ENCODE data around the gene PDGFA.

The PDGFA gene

DNA sequence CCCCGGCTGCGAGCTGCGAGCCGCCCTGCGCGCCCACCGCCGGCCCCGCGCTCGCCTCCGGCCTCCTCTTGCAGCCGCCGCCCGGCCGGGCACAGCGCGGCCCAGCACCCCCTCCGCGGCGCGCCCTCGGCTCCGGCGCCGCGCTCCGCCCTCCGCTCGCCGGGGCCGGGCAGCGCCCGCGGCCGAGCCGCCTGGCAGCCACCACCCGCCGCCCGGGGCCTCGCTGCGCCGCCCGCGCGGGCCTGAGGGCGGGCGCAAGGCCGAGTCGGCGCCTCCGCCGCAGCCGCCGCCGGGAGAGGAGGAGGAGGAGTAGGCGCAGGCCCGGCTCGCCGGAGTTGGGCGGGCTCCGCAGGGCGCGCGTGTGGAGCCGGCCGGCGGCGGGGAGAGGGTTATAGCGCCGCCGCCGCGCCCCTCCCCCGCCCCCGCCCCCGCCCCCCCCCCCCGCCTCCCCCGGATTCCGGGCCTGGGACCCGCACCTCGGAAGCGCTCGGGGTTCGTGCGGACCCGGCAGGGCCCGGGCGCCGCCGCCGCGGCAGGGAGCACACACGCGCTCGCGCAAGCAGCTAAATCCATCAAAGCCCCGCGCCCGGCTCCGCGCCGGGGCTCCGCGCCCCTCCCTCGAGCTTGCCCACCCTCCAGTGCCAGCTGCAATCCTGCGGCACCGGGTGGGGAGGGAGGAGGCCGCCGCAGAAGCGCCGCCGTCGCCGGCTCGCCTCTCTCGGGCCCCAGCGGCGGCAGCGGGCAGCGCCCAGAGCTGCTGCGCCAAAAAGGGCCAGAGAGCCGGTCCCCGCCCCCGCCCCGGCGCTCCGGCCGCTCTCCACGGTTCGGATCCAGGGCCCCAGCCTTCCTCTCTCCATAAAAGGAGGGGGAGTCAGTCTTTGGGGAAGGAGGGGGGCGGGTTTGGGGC, at the start of gene PDGFA:
Gene PDGFA, minus strand, starts transcription at position 363 of the 907 bp plus-strand sequence. CDS start 845 bp downstream, outside the sequence.
- peak; percentile 32 to 42 for ATAC-seq

DNA sequence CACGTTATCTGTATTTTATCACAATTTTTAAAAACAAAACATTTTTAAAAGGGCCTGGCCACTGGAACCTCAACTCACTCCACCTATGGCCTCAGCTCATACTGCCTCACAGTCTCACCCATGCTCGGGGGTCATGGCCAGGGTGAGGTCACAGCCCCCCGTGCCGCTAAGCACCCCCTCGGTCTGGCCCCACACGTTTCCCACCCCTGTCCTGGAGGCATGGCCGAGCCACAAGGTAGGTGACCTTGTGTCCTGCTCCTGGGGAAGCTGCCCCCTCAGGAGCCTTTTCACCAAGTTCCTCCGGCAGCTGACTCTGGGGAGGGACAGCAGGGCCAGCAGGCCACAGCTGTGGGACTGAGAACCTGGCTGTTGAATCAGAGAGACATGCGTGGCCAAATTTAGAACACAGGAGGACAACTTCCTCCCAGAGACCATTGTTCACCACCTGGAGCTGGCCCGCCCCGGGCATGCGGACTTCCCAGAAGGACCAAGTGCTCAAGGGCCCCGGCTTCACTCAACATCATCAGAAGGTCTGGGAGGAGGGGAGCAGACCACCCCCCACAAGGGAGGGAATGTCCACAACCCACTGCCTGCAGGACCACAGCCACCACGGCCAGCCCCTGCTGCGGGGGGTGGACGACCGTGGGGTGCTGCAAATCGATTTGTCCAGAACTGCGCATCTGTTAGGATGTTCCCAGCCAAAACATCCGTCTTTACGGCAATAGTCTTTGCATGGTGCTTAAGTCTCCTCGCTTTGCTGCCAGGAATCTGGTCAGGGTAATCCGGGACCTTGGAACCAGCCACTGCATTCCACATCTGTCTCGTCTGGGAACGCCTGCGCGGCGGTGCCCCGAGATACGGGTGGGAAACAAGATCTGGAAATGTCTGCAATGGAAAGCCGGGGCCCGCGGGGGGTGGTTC, 48.6 kb upstream of the PDGFA start:
- ATAC-seq: no peak

DNA sequence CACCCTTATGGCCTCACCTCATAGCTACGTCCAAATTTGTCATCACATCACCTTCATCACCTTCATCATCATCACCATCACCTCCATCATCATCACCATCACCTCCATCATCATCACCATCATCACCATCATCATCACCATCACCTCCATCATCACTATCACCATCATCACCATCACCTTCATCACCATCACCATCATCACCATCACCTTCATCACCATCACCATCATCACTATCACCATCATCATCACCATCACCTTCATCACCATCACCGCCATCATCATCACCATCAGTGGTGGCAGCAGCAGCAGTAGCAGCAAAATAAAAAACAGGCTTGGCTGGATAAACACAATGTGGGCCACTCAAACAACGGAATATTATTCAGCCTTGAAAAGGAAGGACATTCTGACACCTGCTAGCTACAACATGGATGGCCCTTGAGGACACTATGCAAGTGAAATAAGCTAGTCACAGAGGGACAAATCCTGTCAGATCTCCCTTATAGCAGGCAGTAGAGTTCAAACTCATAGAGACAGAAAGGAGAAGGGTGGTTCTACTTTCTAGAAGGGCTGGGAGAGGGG, 47.7 kb upstream of the PDGFA start:
- ATAC-seq: no peak

DNA sequence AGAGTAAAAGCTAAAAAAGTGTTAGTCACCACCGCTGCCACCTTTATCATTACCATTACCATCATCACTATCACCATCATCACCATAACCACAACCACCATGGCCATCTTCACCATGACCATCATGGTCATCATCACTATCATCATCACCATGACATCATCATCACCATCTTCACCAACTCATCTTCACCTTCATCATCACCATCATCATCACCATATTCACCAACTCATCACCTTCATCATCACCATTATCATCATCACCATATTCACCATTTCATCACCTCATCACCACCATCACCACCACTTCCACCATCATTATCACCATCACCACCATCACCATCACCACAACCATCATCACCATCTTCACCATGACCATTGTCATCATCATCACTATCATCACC, 46.5 kb upstream of the PDGFA start:
- peak in 1 of 2 donors; percentile 45 for ATAC-seq

DNA sequence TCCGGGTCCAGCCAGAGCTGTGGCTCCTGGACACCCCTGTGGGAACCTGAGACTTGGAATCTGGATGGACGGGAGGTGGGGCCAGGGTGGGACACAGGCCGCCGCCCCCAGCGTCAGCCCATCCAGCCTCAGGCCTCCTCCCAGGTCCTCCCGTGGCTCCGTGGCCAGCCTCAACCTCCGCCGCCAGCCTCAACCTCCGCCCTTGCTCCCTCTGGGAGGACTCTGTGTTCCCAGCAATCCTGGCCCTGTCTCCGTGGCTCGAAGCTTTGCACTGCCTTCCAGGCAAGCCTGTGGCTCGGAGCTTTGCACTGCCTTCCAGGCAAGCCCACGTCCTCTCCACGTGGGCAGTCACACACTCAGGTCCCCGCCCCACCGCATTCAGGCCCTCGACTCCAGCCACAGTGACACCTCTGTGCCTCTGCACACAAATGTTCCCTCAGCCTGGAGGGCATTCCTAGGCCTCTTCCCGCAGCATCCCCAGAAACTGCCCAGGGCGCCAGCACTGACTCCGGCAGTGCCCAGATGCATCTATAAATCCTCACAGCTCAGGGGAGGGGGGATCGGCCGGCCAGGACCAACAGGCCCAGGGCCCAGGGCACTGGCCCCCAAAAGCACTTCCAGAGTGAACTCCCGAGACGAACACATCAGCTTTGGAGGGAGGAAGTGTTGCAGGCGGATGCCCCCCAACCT, 44.7 kb upstream of the PDGFA start:
- no peak for ATAC-seq

DNA sequence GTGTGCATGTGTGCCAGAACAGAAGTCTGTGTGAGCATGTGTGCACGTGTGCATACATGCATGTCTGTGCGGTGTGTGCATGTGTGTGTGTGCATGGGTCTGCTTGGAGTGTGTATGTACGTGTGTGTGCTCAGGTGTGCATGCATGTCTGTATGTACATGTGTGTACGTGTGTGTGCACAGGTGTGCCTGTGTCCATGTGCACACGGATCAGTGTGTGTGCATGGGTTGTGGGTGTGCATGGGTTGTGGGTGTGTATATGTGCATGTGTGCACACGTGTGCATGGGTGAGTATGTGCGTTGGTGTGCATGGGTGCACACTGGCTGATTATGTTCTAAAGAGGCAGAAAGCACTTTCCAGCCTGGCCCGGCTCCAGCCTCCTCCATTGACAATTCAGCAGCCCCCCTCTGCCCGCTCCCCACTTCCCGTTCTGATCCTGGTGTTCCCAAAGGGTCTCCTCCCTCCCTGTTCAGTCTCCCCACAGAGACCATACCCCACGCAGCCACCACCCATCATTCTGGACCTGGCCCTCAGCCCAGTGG, 44.1 kb upstream of the PDGFA start:
- no peak for ATAC-seq

DNA sequence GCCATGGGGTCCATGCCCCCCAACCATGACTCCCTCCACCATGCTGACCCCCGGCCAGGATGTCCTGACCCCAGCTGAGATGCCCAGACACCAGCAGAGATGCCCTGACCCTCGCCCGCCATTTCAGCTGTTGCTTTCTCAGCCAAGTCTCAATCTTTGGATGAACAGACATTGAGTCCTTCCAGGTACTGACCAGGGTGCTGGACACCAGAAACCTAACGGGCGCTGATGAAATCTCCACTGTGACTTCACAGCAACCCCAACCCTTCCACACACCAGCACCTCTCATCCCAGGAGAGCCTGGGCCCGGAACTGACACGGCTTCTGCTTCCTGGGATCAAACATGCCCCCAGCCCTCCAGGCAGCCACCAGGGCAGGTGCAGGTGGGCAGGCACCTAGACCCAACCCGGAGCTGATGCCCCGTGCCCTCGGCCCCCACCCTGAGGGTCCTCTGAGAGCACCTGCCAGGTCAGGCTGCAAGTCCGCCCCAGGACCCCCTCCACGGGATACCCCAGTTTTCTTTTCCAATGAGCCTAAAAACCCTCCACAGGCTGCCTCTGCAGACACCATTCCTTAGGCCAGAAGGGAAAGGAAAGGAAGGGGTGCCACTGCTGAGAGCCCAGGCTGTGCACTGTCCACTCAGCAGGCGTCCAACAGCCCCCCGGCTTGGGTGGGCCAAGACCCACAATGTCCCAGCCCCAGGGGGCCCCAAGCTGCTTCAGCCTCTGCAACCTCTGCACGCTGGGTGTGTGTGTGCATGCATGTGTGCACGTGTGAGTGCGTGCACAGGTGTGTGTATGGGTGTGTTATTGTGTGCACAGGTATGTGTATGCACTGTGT, 43.4 kb upstream of the PDGFA start:
- no peak for ATAC-seq

DNA sequence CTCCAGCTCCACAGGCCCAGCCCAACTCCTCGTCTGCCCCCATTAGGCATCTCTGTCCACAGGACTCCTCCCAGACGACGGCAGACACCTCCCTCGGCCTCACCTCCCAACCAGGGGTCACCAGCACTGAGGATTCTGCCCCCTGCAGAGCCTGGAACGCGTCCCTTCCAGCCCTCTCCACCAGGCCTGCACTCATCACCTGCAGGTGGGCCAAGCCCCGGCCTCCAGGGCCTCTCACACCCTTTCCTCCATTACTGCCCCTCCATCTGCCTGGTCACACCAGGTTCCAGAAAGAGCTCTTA, 42.7 kb upstream of the PDGFA start:
- no peak for ATAC-seq

DNA sequence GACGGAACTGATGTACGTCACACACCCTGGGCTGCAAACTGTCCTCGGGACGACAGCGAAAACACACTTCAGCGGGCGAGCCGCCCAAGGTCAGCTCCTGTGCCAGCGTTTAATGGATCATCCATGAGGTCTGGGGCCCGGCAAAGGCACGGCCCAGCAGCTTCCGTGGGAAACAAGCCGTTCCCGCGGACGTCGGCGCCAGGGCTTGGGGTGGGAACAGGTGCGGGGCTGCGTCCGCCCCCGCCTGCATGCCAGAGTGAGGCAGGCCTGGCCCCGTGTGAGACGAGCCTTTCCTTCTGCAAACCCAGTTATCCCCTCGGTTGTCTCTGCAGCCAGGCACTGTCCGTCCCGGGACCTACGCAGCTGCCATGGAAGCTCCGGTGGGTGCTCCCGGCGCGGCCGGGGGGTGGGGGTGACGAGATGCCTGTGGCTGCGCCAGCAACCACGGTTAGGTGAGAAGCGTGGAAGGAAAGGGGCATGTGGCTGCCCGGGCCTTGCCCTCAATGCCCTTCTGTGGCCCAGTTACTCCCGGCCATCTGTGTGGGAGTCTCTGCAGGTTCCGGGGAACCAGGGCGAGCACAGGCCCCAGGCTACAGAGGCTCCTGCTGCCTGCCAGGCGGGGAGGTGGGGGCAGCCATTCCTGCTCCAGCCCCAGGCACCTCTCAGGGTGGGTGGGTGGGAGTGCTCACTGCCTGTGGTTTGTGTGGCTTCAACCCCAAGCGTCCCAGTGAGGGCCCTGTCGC, 42.2 kb upstream of the PDGFA start:
- ATAC-seq: no peak

DNA sequence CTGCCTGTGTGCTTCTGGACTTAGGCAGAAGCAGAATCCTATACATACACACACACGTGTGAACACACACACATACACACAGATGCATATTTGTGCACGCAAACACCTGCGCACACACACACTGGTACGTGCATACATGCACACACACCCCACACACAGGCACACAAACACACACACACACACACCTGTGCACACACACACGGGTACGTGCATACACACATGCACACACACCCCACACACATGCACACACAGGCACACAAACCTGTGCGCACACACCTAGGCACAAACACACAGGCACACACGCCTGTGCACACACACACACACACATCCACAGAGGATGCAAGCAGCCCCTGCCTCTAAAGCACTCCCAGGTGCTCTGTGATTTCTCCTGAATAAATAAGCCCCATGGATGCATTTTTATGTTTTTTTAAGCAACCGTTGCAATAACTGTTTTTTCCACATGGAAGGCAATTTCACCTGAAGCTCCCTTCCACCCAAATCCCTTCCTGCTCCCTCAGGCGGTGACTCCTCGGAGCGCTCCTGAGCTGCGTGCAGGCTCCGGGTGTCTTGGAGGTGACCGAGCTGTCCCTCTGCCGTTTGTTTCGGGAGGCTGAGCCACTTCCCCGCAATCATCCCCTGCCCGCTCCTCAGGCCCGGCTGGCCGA, 41.5 kb upstream of the PDGFA start:
- no peak for ATAC-seq

DNA sequence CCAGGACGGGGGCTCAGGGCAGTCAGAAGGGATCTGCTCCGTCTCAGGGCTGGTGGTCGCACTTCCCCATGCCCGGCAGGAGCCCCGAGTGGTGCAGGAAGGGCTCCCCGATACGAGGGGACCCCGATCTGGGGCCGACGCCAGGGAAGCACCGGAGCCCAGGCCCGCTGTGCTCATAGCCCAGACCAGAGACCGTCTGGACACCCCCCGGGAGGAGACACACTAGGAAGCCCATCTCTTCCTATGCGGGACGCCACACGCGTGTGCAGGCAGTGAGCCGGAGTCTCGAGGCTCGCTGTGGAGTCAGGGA, 39.7 kb upstream of the PDGFA start:
- no peak for ATAC-seq

DNA sequence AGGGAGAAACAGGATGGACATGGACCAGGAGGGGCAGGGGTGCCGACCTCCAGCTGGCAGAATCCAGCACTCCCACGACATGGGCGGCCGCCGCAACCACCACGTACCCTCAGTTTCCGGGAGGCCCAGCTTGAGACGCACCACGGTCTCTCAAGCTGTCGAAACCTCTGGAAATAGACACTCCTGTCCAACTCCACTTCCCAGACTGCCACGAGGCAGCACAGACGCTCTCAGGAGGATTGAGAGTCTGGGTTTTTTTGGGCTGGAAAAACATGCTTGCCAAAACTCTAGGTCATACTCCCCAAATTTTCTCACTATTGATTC, 37.9 kb upstream of the PDGFA start:
- ATAC-seq: no peak

DNA sequence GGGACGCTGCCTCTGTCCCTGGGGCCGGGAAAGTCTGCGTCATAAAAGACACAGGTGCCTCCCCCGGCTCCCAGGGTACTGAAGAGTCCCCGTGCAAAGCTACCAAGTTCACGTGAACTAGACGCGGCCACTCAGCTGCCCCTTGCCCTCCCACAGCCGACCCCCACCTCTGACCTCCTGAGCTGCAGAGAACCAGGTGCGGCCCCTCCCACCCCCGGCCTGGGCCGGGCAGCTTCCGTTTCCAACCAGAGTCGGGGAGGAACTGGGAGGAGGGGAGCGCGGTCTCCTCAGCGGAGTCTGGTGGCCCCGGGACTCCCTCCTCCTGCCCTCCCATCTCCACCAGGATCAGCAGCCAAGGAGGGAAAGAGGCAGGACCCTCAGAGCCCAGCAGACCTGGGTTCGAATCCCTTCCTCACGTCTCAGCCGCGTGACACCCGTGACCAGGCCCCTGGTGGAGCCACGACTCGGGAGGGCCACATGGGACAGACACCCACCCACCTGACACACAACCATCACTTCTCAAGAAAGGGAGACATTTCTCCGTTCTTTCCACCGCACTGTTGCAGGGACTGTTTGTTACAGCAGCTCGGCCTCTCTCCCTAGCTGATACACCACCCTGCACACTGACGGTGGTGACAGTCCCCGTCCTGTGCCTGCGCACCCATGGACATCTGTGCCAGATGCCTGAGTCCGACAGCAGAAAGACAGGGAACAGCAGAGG, 37.4 kb upstream of the PDGFA start:
- no peak for ATAC-seq

DNA sequence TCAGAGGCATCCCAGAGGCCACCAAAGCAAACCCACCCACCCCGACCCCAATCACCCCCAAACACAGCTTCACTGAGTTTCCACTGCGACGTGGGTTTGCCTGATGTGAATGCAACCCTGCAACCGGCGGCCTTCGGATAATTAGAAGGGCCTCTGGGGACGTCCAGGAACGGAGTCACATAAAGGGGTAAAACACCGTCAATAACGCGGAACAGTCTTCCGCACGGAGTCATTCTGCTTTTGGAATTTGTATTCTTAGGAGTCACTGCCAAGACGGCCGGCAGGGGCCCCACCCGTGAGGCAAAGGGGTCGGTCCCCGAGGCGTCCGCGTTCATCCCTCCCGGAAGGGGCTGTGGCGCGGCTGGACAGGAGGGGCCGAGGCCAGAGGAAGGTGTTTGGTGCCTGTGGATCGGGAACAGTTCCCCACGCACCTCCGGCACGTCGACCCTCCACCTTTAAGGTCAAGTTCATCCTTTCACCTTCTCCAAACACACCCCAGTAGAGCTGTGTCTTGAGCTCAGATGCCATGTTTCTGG, 36.7 kb upstream of the PDGFA start:
- no peak for ATAC-seq

DNA sequence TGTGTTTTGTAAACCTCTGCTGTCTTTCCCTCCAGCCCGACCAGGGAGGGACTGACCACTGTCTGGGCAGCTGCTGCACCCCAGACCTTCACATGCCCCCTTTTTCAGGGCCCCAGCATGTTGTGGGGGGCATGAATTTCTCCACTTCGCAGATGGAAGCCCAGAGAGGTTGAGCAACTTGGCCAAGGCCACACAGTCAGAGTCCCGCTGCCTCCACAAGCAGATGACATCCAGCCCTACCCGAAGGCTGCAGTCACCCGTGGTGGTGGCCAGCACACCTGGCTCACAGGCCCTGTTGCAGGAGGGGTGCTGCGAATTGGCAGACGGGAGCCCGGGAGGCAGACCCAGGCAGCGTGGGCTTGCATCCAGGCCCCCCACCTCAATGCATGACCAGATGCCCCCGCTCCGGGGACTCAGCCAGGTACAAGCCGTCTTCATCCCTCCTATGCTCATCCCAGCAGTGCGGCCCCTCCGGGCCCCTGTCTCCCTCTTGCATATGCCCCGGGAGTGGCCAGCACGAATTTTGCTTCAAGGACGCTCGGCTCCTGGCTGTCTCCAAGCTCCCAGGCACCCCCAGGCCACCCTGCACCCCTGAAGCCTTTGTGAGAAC, 36.0 kb upstream of the PDGFA start:
- no peak for ATAC-seq

DNA sequence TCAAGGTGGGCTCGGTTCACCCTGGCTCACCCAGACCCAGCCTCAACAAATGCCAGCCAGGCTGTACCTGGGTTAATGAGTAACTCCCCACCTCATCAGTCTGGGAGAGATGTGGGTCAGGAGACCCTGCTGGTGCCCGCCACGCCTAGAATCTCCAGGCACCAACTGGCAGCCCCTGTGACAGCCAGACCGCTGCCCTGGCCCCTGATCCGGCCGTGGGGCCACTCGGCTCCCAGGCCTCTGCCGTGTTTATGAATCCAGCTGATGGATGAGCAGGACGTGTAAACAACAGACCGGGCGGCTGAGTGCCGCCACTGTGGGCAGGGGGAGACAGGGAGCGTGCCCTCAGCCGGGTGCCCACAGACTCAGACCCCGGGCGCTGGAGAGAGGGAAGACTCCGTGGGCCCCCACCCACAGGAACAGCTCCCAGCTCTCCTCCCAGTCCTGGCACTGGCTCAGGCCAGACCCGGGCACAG, 34.0 kb upstream of the PDGFA start:
- no peak for ATAC-seq

DNA sequence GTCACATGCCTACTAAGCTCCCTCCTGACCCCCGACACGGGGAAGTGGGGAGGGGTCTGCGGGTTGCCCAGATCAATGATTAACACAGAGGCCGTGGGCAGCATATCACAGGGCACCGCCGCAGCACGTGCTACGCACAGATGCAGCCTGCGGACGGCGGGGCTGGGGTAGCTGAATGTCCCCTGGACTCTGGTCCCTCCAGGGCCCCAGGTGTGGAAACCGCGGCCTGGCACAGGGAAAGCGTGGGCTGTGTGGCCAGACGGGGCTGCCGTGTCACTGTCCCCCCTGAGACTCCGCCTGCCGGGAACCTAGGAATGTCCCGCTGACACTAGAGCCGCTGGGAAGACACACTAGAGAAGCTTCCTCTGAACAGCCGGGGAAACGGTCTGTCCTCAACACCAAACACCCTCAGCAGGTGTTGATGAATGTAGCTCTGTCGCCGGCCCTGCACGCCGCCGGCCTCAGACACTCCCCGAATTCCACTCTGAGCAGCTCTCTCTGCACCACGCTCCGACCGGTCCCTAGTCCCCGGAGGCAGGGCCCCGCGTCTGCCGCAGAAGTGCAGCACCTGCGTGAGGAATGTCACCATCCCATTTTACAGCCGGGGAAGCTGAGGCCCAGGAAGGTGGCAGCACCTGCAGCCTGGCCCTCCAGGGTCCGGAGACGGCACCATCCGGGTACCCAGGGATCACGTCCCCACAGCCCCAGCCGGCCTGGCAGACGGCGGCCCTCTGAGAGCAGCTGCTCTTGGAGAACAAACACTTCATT, 33.4 kb upstream of the PDGFA start:
- no peak for ATAC-seq

Data from activated CD4-positive, CD25-positive, alpha-beta regulatory T cell treated with anti-CD3 and anti-CD28 coated beads, Interleukin-2, amount 50 U/mL, for 24 hours (primary cell).